Right cardiac atrium (tissue), 5 donors: ENCODE measurements around the gene LGMN. TPM values are rescaled to one million over a fixed set of nuclear protein-coding genes. Genes with fewer than 3 reads are reported as not detected.

Experiments used
- ATAC-seq, 2 donors: fragments of 200-7000 bp; cut with Tn5 transposase; one replicate each; pipeline versions ENCODE4 v1.8.0 to v1.9.1; 2020; ENCODE audit warnings: moderate library complexity in 2 of 2, mild to moderate bottlenecking in 1 of 2
- DNase-seq, 3 donors: peaks; one replicate each; pipeline ENCODE4 v3.0.0-alpha.2; 2020
- H3K27ac ChIP-seq: one replicate; pipeline ENCODE4 v1.5.1; 2013; ENCODE audit warnings: mild to moderate bottlenecking, low read length, control low read depth, moderate library complexity
- H3K27me3 ChIP-seq: one replicate; pipeline ENCODE4 v1.6.1; 2013; ENCODE audit not compliant: control insufficient read depth, insufficient read depth
- H3K4me1 ChIP-seq: one replicate; pipeline ENCODE4 v1.6.1; 2013; ENCODE audit warnings: low read length; ENCODE audit not compliant: control insufficient read depth, insufficient read depth
- H3K4me3 ChIP-seq: one replicate; pipeline ENCODE4 v1.5.1; 2013; ENCODE audit warnings: low read length, control low read depth
- H3K9me3 ChIP-seq: one replicate; pipeline ENCODE4 v1.6.1; 2013; ENCODE audit warnings: low read length; ENCODE audit not compliant: control insufficient read depth
- WGBS: extraction: QIAGEN DNeasy Blood & Tissue Kit; methylation state at CpG from one replicate; pipeline ENCODE4 v1.1.7; 2013; 5-methylcytosine and 5-hydroxymethylcytosine counted together
- intact Hi-C, 4 donors: fragments of 100-400 bp; cut with DNase I; formaldehyde crosslinking; loops; one replicate each; pipeline versions ENCODE4 v1.11.0 to v1.14.0; 2022 to 2023
- polyA plus RNA-seq: library from polyadenylated mRNA; stranded (reverse); fragments of 200-250 nt; gene quantifications from one replicate; pipeline ENCODE4 v1.2.3, GENCODE V29; 2013
- total RNA-seq, 4 donors: library from RNA; stranded (reverse); fragmentation: NEBNext Ultra II Directional; extraction: Animal tissue kit (Norgen Biotek cat#: 25700); gene quantifications; one replicate each; pipeline ENCODE4 v1.2.1, GENCODE V29; 2021
- donor health status: healthy with polysubstance abuse.
- donor health status: DM: no; HTN: yes; CAD: no.
- donor health status: DM: no; HTN: no; CAD: no.
- donor health status: DM: no; HTN: yes; CAD: no; lungs with severe emphysema.
- donor health status: DM: yes; HTN: yes; CAD: no.

Gene LGMN
- total and polyA plus RNA-seq, 5 donors: 56.2 to 92.5 (median 87.0) TPM

GRCh38 chr14:92744198-92744597 lies 4.2 kb downstream of the LGMN start:
- ATAC-seq: no peak
- Histone ChIP-seq H3K27me3 (no peaks in the 10 kb centered on the region), H3K27ac (no peak overlapping the region), H3K9me3 (no peaks in the 10 kb centered on the region), H3K4me3 (no peak overlapping the region), H3K4me1 (no peaks in the 10 kb centered on the region)
- WGBS: 65% methylated on average over 2 of the region's 2 CpGs
- DNase-seq: no peak
- intact Hi-C loops: no loop called here

- DNase-seq (no peak), ATAC-seq (no peak)
- peaks cover 7% of the 10 kb centered on the region for H3K4me1 ChIP-seq
- H3K27ac ChIP-seq: no peak overlapping the region
- no peaks in the 10 kb centered on the region for H3K27me3 ChIP-seq
- H3K9me3 ChIP-seq: no peaks in the 10 kb centered on the region
- WGBS: 91% methylated on average over 8 of the region's 8 CpGs
- no peak overlapping the region for H3K4me3 ChIP-seq
- intact Hi-C loops: no loop called here
Observed at GRCh38 chr14:92740440-92740839, 8.0 kb downstream of the LGMN start.

- DNase-seq (no peak), ATAC-seq (no peak)
- H3K27me3 ChIP-seq: no peaks in the 10 kb centered on the region
- H3K27ac ChIP-seq: no peak overlapping the region
- 85% methylated on average over 4 of the region's 4 CpGs for WGBS
- H3K4me1 ChIP-seq: peaks cover 9% of the 10 kb centered on the region
- H3K9me3 ChIP-seq: no peaks in the 10 kb centered on the region
- H3K4me3 ChIP-seq: no peak overlapping the region
- intact Hi-C loops: no loop called here
Observed at GRCh38 chr14:92737619-92738188, 10.7 kb downstream of the LGMN start.

GRCh38 chr14:92737206-92737605 lies 11.2 kb downstream of the LGMN start:
- Histone ChIP-seq H3K27ac (peak overlapping the region; percentile 17), H3K4me1 (peaks cover 9% of the 10 kb centered on the region), H3K9me3 (no peaks in the 10 kb centered on the region), H3K27me3 (no peaks in the 10 kb centered on the region), H3K4me3 (no peak overlapping the region)
- no peak for ATAC-seq
- WGBS: 30% methylated on average over 4 of the region's 4 CpGs
- DNase-seq: no peak
- intact Hi-C loops: no loop called here

- no peaks in the 10 kb centered on the region for H3K27me3 ChIP-seq
- H3K9me3 ChIP-seq: no peaks in the 10 kb centered on the region
- WGBS: 94% methylated on average over 6 of the region's 6 CpGs
- DNase-seq (no peak), ATAC-seq (no peak)
- H3K4me3 ChIP-seq: no peak overlapping the region
- H3K27ac ChIP-seq: no peak overlapping the region
- intact Hi-C loops: no loop called here
- H3K4me1 ChIP-seq: peaks cover 9% of the 10 kb centered on the region
Observed at GRCh38 chr14:92735344-92735743, 13.1 kb downstream of the LGMN start.

GRCh38 chr14:92734618-92735017 lies 13.8 kb downstream of the LGMN start:
- Histone ChIP-seq H3K4me1 (peaks cover 9% of the 10 kb centered on the region), H3K27me3 (no peaks in the 10 kb centered on the region), H3K4me3 (no peak overlapping the region), H3K9me3 (no peaks in the 10 kb centered on the region), H3K27ac (no peak overlapping the region)
- ATAC-seq: peak in 1 of 2 donors; percentile 24
- DNase-seq: no peak
- intact Hi-C loops: no loop called here
- WGBS: 88% methylated on average over 7 of the region's 7 CpGs

GRCh38 chr14:92733007-92733406 lies 15.4 kb downstream of the LGMN start:
- ATAC-seq: peak; percentile 38 to 60
- Histone ChIP-seq H3K4me1 (peaks cover 9% of the 10 kb centered on the region), H3K27me3 (no peaks in the 10 kb centered on the region), H3K27ac (no peak overlapping the region), H3K9me3 (no peaks in the 10 kb centered on the region), H3K4me3 (no peak overlapping the region)
- 52% methylated on average over 4 of the region's 4 CpGs for WGBS
- no peak for DNase-seq
- intact Hi-C loops: no loop called here

GRCh38 chr14:92731622-92732115 lies 16.8 kb downstream of the LGMN start:
- intact Hi-C loops: no loop called here
- H3K4me3 ChIP-seq: no peak overlapping the region
- peaks cover 4% of the 10 kb centered on the region for H3K4me1 ChIP-seq
- DNase-seq: no peak
- no peak overlapping the region for H3K27ac ChIP-seq
- H3K27me3 ChIP-seq: no peaks in the 10 kb centered on the region
- ATAC-seq: no peak
- no peaks in the 10 kb centered on the region for H3K9me3 ChIP-seq
- 96% methylated on average over 3 of the region's 3 CpGs for WGBS

- DNase-seq (no peak), ATAC-seq (no peak)
- Histone ChIP-seq H3K4me1 (peaks cover 9% of the 10 kb centered on the region), H3K9me3 (no peaks in the 10 kb centered on the region), H3K27me3 (no peaks in the 10 kb centered on the region), H3K27ac (no peak overlapping the region), H3K4me3 (no peak overlapping the region)
- intact Hi-C loops: no loop called here
- 68% methylated on average over 14 of the region's 14 CpGs for WGBS
Observed at GRCh38 chr14:92729634-92730358, 18.6 kb downstream of the LGMN start.

- 62% methylated on average over 8 of the region's 8 CpGs for WGBS
- intact Hi-C loops: no loop called here
- no peaks in the 10 kb centered on the region for H3K9me3 ChIP-seq
- ATAC-seq (no peak), DNase-seq (no peak)
- H3K27me3 ChIP-seq: no peaks in the 10 kb centered on the region
- H3K27ac ChIP-seq: no peak overlapping the region
- peaks cover 11% of the 10 kb centered on the region for H3K4me1 ChIP-seq
- no peak overlapping the region for H3K4me3 ChIP-seq
Observed at GRCh38 chr14:92728759-92729364, 19.6 kb downstream of the LGMN start.

- no peak for DNase-seq
- Histone ChIP-seq H3K9me3 (no peaks in the 10 kb centered on the region), H3K27me3 (no peaks in the 10 kb centered on the region), H3K27ac (no peak overlapping the region), H3K4me1 (peaks cover 8% of the 10 kb centered on the region), H3K4me3 (no peak overlapping the region)
- intact Hi-C loops: no loop called here
- WGBS: 91% methylated on average over 8 of the region's 8 CpGs
- no peak for ATAC-seq
Observed at GRCh38 chr14:92726933-92727262, 21.5 kb downstream of the LGMN start.
